Stimulated activated naive CD8-positive, alpha-beta T cell treated with anti-CD3 and anti-CD28 coated beads, Interleukin-15, Interleukin-2, amounts not matched to agents 100 ng/mL and 50 ng/mL, for 24 hours (primary cell): Measurements from ENCODE around the gene GSTA4.
A peak's percentile ranks its signal among the peaks of the same experiment; 100 is the strongest.
"Not testable (repeated sequence)": the region's sequence is repeated elsewhere in the genome, so short reads cannot be mapped to it uniquely, and the experiment has no call there.

Experiments used
- H3K27ac Mint-ChIP-seq: one replicate; pipeline ENCODE4 v1.8.0; 2021; ENCODE audit warnings: mild to moderate bottlenecking, mixed read lengths
- H3K27me3 Mint-ChIP-seq: one replicate; pipeline ENCODE4 v1.8.0; 2021; ENCODE audit warnings: mixed read lengths
- H3K36me3 Mint-ChIP-seq: one replicate; pipeline ENCODE4 v1.8.0; 2021; ENCODE audit warnings: low read depth, mixed read lengths
- H3K4me1 Mint-ChIP-seq: one replicate; pipeline ENCODE4 v1.8.0; 2021; ENCODE audit warnings: low read depth, mixed read lengths
- H3K4me3 Mint-ChIP-seq: one replicate; pipeline ENCODE4 v1.8.0; 2021; ENCODE audit warnings: mild to moderate bottlenecking, mixed read lengths
- H3K9me3 Mint-ChIP-seq: one replicate; pipeline ENCODE4 v1.8.0; 2021; ENCODE audit warnings: mixed read lengths

GSTA4 gene

GRCh38 chr6:52975580-52975979 is 19.5 kb downstream of the GSTA4 start:
- Mint-ChIP-seq H3K9me3 (no peaks in the 10 kb centered on the region), H3K36me3 (peaks cover 4% of the 10 kb centered on the region), H3K27ac (peak overlapping the region; percentile 92), H3K4me3 (no peak overlapping the region), H3K27me3 (no peaks in the 10 kb centered on the region), H3K4me1 (peaks cover 53% of the 10 kb centered on the region)

DNA sequence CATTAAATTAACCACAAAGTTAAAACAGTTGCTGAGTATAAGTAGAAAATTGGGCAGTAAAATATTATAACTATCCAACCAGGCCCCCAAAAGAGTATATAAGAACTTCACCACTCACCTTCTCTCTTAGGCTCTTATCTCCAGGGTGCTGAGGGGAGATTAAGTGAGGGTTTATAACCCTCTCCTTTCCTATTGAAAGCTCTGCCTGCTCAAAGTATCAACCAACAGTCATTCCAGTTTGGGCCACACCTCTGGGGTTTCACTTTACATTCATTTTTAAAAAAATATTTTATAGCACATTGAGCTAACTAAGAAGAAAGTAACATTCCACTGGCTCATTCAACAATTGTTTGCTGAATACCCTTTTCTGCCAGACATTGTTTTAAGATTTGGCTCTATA is 22.1 kb downstream of the GSTA4 start:
- no peak overlapping the region for H3K27ac Mint-ChIP-seq
- H3K27me3 Mint-ChIP-seq = no peaks in the 10 kb centered on the region
- no peaks in the 10 kb centered on the region for H3K36me3 Mint-ChIP-seq
- no peak overlapping the region for H3K4me3 Mint-ChIP-seq
- no peaks in the 10 kb centered on the region for H3K9me3 Mint-ChIP-seq
- H3K4me1 Mint-ChIP-seq = peaks cover 34% of the 10 kb centered on the region

DNA sequence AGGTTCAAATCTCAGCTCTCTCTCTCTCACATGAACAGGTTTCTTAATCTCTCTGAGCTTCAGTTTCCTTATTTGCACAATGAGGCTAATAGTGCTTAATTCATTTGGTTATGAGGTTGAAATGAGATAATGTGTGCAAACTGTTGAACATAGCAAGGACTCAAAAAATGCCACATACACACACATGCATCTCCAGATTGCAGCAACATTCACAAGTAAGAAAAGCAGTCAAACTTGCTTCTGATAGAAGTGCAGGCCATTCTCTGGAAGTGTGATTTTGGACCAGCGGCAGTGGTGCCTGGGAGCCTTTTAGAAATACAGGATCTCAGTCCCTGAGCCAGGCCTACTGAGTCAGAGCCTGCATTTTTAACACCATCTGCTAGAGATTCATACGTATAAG is 25.7 kb downstream of the GSTA4 start:
- no peaks in the 10 kb centered on the region for H3K27me3 Mint-ChIP-seq
- H3K9me3 Mint-ChIP-seq = no peaks in the 10 kb centered on the region
- H3K4me3 Mint-ChIP-seq = no peak overlapping the region
- H3K36me3 Mint-ChIP-seq = no peaks in the 10 kb centered on the region
- peaks cover 4% of the 10 kb centered on the region for H3K4me1 Mint-ChIP-seq
- no peak overlapping the region for H3K27ac Mint-ChIP-seq

- no peak overlapping the region for H3K27ac Mint-ChIP-seq
- H3K4me1 Mint-ChIP-seq = no peaks in the 10 kb centered on the region
- no peak overlapping the region for H3K4me3 Mint-ChIP-seq
- no peaks in the 10 kb centered on the region for H3K27me3 Mint-ChIP-seq
- no peaks in the 10 kb centered on the region for H3K9me3 Mint-ChIP-seq
- H3K36me3 Mint-ChIP-seq = no peaks in the 10 kb centered on the region
Measured at GRCh38 chr6:52966101-52966500, 29.0 kb downstream of the GSTA4 start.

- no peak overlapping the region for H3K4me3 Mint-ChIP-seq
- H3K4me1 Mint-ChIP-seq = no peaks in the 10 kb centered on the region
- H3K27me3 Mint-ChIP-seq = no peaks in the 10 kb centered on the region
- H3K9me3 Mint-ChIP-seq = no peaks in the 10 kb centered on the region
- H3K36me3 Mint-ChIP-seq = no peaks in the 10 kb centered on the region
- H3K27ac Mint-ChIP-seq = no peak overlapping the region
Measured at GRCh38 chr6:52965380-52965779, 29.7 kb downstream of the GSTA4 start.

DNA sequence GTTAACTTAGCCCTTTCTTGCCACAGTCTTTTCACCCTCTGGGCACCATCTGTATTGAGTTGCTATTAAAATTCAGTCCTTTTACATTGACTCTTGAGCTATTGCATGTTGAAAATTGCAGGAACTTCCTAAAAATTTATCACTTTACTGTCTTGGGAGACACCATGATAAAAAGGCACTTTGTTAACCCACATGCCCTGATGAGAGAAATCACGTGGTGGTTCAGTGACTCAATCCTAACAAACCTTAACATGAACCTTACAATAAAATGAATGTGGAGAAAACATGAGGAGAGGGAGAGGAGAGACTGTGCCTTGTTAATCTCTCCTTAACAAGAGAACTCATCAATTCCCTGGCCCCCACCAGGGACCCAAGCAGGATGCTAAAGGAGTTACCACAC is 30.8 kb downstream of the GSTA4 start:
- Mint-ChIP-seq H3K9me3 (no peaks in the 10 kb centered on the region), H3K4me3 (no peak overlapping the region), H3K4me1 (no peaks in the 10 kb centered on the region), H3K27me3 (no peaks in the 10 kb centered on the region), H3K36me3 (no peaks in the 10 kb centered on the region), H3K27ac (no peak overlapping the region)

DNA sequence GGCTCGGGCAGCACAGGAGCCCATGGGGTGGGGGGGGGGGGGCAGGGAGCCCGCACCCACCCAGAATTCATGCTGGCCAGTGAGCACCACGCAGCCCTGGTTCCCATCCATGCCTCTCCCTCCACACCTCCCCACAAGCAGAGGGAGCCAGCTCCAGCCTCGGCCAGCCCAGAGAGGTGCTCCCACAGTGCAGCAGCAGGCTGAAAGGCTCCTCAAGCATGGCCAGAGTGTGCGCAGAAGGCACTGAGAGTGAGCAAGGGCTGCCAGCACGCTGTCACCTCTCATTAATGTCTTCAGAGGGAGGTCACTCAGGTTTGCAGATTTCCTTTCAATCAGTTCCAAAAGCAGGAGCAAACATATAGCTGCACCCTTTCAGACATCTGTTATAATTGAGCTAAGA is 32.4 kb downstream of the GSTA4 start:
- H3K4me1 Mint-ChIP-seq = no peaks in the 10 kb centered on the region
- H3K9me3 Mint-ChIP-seq = no peaks in the 10 kb centered on the region
- no peak overlapping the region for H3K4me3 Mint-ChIP-seq
- no peaks in the 10 kb centered on the region for H3K36me3 Mint-ChIP-seq
- no peaks in the 10 kb centered on the region for H3K27me3 Mint-ChIP-seq
- H3K27ac Mint-ChIP-seq = no peak overlapping the region

- H3K4me3 Mint-ChIP-seq, H3K4me1 Mint-ChIP-seq, H3K9me3 Mint-ChIP-seq, H3K36me3 Mint-ChIP-seq, H3K27me3 Mint-ChIP-seq, H3K27ac Mint-ChIP-seq: not testable (repeated sequence)
Measured at GRCh38 chr6:52961022-52961421, 34.1 kb downstream of the GSTA4 start.

- H3K27me3 Mint-ChIP-seq, H3K9me3 Mint-ChIP-seq, H3K4me3 Mint-ChIP-seq, H3K4me1 Mint-ChIP-seq, H3K27ac Mint-ChIP-seq, H3K36me3 Mint-ChIP-seq: not testable (repeated sequence)
Measured at GRCh38 chr6:52960211-52960610, 34.9 kb downstream of the GSTA4 start.

DNA sequence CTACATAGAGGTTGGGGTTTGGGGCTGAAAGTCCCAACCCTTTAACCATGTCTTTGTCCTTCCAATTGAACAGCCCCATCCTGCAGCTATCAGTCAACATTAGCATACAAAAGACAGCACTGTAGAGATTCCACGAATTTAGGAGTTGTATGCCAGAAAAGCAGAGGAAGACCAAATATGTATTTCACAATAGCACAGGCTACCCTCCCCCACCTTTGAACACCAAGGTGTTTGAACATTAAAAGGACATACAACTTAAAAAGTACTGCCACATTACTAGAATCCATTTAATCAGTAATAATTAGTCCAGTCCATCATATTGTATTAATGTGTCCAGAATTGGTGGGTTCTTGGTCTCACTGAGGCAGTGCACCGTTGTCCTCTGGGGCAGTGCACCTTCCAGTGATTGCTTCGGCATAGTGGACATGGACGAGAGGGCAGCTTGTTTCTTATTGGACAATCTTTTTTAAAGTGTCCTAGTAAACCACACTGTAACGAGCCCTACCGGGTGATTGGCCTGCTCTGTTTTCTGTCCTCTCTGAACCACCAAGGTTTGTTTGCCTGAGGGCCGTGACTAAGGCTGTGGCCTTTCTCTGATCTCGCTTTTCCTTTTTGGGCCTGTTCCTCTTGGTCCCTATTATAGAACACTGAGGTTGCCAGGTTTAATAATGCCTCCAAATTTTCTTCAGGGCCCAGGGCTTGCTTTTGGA is 36.4 kb downstream of the GSTA4 start:
- Mint-ChIP-seq H3K36me3 (no peaks in the 10 kb centered on the region), H3K27me3 (no peaks in the 10 kb centered on the region), H3K4me1 (no peaks in the 10 kb centered on the region)

GRCh38 chr6:52955871-52956270 is 39.2 kb downstream of the GSTA4 start:
- no peaks in the 10 kb centered on the region for H3K4me1 Mint-ChIP-seq
- H3K36me3 Mint-ChIP-seq = no peaks in the 10 kb centered on the region
- H3K4me3 Mint-ChIP-seq = no peak overlapping the region
- H3K27ac Mint-ChIP-seq = no peak overlapping the region
- no peaks in the 10 kb centered on the region for H3K27me3 Mint-ChIP-seq
- no peaks in the 10 kb centered on the region for H3K9me3 Mint-ChIP-seq

More for the DNA sequence above, 36.4 kb downstream of the GSTA4 start:
- H3K9me3 Mint-ChIP-seq = no peaks in the 10 kb centered on the region
- H3K27ac Mint-ChIP-seq = no peak overlapping the region
- H3K4me3 Mint-ChIP-seq = no peak overlapping the region

GRCh38 chr6:52953911-52954839 is 40.9 kb downstream of the GSTA4 start:
- Mint-ChIP-seq H3K9me3 (no peaks in the 10 kb centered on the region), H3K36me3 (no peaks in the 10 kb centered on the region), H3K27me3 (peaks cover 6% of the 10 kb centered on the region), H3K27ac (no peak overlapping the region), H3K4me1 (no peaks in the 10 kb centered on the region), H3K4me3 (no peak overlapping the region)

DNA sequence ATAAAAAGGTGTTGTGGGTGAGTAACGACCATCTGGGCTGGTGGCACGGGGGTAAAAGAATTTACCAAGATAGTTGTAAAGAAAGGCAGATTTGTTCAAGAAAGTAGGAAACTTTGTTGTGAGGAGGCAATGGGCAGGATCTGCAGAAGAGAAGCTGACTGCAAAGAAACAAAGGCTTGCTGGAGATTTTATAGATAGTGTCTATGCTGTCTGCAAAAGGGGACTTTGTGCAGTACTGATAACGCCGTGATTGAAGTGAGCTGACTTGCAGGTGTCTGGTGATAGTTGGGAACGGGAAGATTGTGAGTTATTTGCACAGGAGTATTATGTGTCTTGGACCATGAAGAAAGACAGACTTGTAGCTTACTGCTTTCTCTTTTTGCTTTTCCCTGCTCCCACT is 48.8 kb downstream of the GSTA4 start:
- Mint-ChIP-seq H3K36me3 (no peaks in the 10 kb centered on the region), H3K27ac (no peak overlapping the region), H3K4me3 (no peak overlapping the region), H3K9me3 (no peaks in the 10 kb centered on the region), H3K4me1 (no peaks in the 10 kb centered on the region), H3K27me3 (peaks cover 43% of the 10 kb centered on the region)

- peaks cover 27% of the 10 kb centered on the region for H3K27me3 Mint-ChIP-seq
- H3K9me3 Mint-ChIP-seq, H3K27ac Mint-ChIP-seq, H3K4me1 Mint-ChIP-seq, H3K36me3 Mint-ChIP-seq, H3K4me3 Mint-ChIP-seq: not testable (repeated sequence)
Measured at GRCh38 chr6:52942821-52943220, 52.3 kb downstream of the GSTA4 start.

GRCh38 chr6:52942221-52942620 is 52.9 kb downstream of the GSTA4 start:
- H3K36me3 Mint-ChIP-seq = no peaks in the 10 kb centered on the region
- peaks cover 26% of the 10 kb centered on the region for H3K27me3 Mint-ChIP-seq
- H3K4me1 Mint-ChIP-seq = no peaks in the 10 kb centered on the region
- no peaks in the 10 kb centered on the region for H3K9me3 Mint-ChIP-seq
- no peak overlapping the region for H3K27ac Mint-ChIP-seq
- H3K4me3 Mint-ChIP-seq = no peak overlapping the region
